ENCODE measurements around the gene TCP11L1. TPM values are rescaled to one million over a fixed set of nuclear protein-coding genes. Genes with fewer than 3 reads are reported as not detected.

TCP11L1 gene
- total and polyA plus RNA-seq, 2 donors (not counting 3 experiments of a cell fraction or from before 2014, with no cell fraction given): 12.1 to 18.1 TPM

GRCh38 chr11:33063326-33063881, 24.0 kb downstream of the TCP11L1 start:
- CTCF ChIA-PET: interaction anchor here (0.9 to 3.3 kb wide), 7 partner anchors 9 to 254 kb away, joined by 3 to 27 read pairs (median 6); partner anchors contain the start of gene TCP11L1
- dilution Hi-C loops (cut with MboI; ENCODE audit: extremely low pct_ligation_motif_present, low sequenced_read_pairs) (no loop called here), intact Hi-C loops (cut with micrococcal nuclease) (no loop called here)
- H3K27me3 ChIP-seq (ENCODE audit: control insufficient read depth in 2 of 2, insufficient read depth in 2 of 2, low read length in 2 of 2): no peaks in the 10 kb centered on the region
- no peak for DNase-seq (ENCODE audit: low read depth, low spot score)
- no peak for TF ChIP-seq MAX (IDR thresholded peaks at IDR 0.05; ENCODE audit: insufficient read depth, insufficient read length)
- TF ChIP-seq JUN (IDR thresholded peaks at IDR 0.05; ENCODE audit: borderline replicate concordance, insufficient read depth, insufficient read length, low read depth): no peak
- TF ChIP-seq CTCF (IDR thresholded peaks at IDR 0.05; ENCODE audit: extremely low read depth in 1 of 2, insufficient read depth in 1 of 2, low read depth in 1 of 2, low read length in 2 of 2): no peak
- TF ChIP-seq POLR2AphosphoS5 (IDR thresholded peaks at IDR 0.05; ENCODE audit: insufficient read depth, low read depth, low read length): no peak
- no peak for TF ChIP-seq FOS (IDR thresholded peaks at IDR 0.05; ENCODE audit: borderline replicate concordance, insufficient read depth, low read length)
- TF ChIP-seq GATA2 (IDR thresholded peaks at IDR 0.05; ENCODE audit: insufficient read depth, insufficient read length, low read depth, low read length): no peak
- TF ChIP-seq EZH2 (IDR thresholded peaks at IDR 0.05; ENCODE audit: borderline replicate concordance, low read depth, low read length, severe bottlenecking): no peak
- POLR2A ChIA-PET: no interaction called here
- H3K4me3 ChIP-seq (replicated peaks in 1 of 3; ENCODE audit: insufficient read depth in 1 of 3, low read depth in 1 of 3, low read length in 3 of 3): no peak overlapping the region
- H3K79me2 ChIP-seq (ENCODE audit: control insufficient read depth, insufficient read depth, low read length): no peaks in the 10 kb centered on the region
- FAIRE-seq: no peak
- no peak overlapping the region for H3K4me2 ChIP-seq (ENCODE audit: insufficient read depth, low read length)
- H3K36me3 ChIP-seq (ENCODE audit: control insufficient read depth in 2 of 2, extremely low read depth in 1 of 2, insufficient read depth in 2 of 2, low read length in 2 of 2): peaks cover 3 to 4% of the 10 kb centered on the region in 2 experiments
- no peak overlapping the region for H3K27ac ChIP-seq (ENCODE audit: insufficient read depth, low read depth, low read length)
- no peaks in the 10 kb centered on the region for H4K20me1 ChIP-seq (replicated peaks; ENCODE audit: control insufficient read depth, extremely low read depth, insufficient read depth, low read length)
- BruUV-seq (replicated peaks): no TSS peak
- no peaks in the 10 kb centered on the region for H3K9me1 ChIP-seq (replicated peaks; ENCODE audit: control insufficient read depth, extremely low read depth, insufficient read depth, low read length)
- no peaks in the 10 kb centered on the region for H3K9me3 ChIP-seq (replicated peaks; ENCODE audit: control insufficient read depth, insufficient read depth, low read length)
- no peak overlapping the region for H3K9ac ChIP-seq (replicated peaks; ENCODE audit: extremely low read depth, insufficient read depth, low read length)
- H2AFZ ChIP-seq (ENCODE audit: low read depth, low read length): no peak overlapping the region
- H3K4me1 ChIP-seq (ENCODE audit: control insufficient read depth, extremely low read depth, insufficient read depth, low read length): peaks cover 2% of the 10 kb centered on the region

Data from endothelial cell of umbilical vein (primary cell).